ENCODE data around the gene FBH1. TPM values are rescaled to one million over a fixed set of nuclear protein-coding genes. Genes with fewer than 3 reads are reported as not detected.

Gene FBH1
- total and polyA plus RNA-seq, 2 experiments from 2014 or later = 62.5 to 90.8 TPM

DNA sequence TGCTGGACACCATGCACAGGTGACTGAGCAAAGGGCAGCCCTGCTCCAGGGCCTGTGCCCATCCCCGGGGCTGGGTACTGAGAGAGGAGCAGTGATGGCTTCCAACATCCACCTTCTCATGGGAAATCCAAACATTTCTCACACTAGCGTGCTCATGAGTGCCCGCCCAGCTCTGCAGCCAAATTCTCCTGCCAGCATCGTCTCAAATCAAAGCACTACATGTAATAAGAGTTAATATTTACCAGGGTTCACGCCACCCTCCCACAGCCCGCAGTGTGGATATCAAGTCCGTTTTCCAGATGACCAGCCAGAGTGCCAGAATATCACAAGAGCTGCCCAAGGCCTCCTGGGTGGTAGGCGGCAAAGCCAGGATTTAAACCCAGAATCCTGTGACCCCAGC lies 75.2 kb downstream of the FBH1 start:
- Histone ChIP-seq H3K4me3 (no peak overlapping the region), H2AFZ (no peak overlapping the region), H3K4me1 (ENCODE audit: insufficient read depth) (no peaks in the 10 kb centered on the region), H3K9me2 (ENCODE audit: insufficient read depth) (no peaks in the 10 kb centered on the region), H3K27ac (ENCODE audit: low read depth) (no peak overlapping the region), H3K27me3 (ENCODE audit: insufficient read depth) (no peaks in the 10 kb centered on the region), H3F3A (replicated peaks; ENCODE audit: low read depth) (no peaks in the 10 kb centered on the region), H3K4me2 (no peak overlapping the region), H3K79me2 (replicated peaks; ENCODE audit: insufficient read depth) (no peaks in the 10 kb centered on the region), H3K36me3 (ENCODE audit: insufficient read depth) (no peaks in the 10 kb centered on the region), H4K20me1 (replicated peaks; ENCODE audit: insufficient read depth) (no peaks in the 10 kb centered on the region)
- TF ChIP-seq ZNF114 (CRISPR knock-in tag; IDR thresholded peaks at IDR 0.05) (no peak), NANOG (IDR thresholded peaks at IDR 0.05; ENCODE audit: borderline replicate concordance) (no peak), POLR2AphosphoS5 (IDR thresholded peaks at IDR 0.05; ENCODE audit: low read depth) (no peak), EZH2phosphoT487 (IDR thresholded peaks at IDR 0.05; ENCODE audit: unreplicated experiment) (no peak)
- TF ChIP-seq, protein P1, sequence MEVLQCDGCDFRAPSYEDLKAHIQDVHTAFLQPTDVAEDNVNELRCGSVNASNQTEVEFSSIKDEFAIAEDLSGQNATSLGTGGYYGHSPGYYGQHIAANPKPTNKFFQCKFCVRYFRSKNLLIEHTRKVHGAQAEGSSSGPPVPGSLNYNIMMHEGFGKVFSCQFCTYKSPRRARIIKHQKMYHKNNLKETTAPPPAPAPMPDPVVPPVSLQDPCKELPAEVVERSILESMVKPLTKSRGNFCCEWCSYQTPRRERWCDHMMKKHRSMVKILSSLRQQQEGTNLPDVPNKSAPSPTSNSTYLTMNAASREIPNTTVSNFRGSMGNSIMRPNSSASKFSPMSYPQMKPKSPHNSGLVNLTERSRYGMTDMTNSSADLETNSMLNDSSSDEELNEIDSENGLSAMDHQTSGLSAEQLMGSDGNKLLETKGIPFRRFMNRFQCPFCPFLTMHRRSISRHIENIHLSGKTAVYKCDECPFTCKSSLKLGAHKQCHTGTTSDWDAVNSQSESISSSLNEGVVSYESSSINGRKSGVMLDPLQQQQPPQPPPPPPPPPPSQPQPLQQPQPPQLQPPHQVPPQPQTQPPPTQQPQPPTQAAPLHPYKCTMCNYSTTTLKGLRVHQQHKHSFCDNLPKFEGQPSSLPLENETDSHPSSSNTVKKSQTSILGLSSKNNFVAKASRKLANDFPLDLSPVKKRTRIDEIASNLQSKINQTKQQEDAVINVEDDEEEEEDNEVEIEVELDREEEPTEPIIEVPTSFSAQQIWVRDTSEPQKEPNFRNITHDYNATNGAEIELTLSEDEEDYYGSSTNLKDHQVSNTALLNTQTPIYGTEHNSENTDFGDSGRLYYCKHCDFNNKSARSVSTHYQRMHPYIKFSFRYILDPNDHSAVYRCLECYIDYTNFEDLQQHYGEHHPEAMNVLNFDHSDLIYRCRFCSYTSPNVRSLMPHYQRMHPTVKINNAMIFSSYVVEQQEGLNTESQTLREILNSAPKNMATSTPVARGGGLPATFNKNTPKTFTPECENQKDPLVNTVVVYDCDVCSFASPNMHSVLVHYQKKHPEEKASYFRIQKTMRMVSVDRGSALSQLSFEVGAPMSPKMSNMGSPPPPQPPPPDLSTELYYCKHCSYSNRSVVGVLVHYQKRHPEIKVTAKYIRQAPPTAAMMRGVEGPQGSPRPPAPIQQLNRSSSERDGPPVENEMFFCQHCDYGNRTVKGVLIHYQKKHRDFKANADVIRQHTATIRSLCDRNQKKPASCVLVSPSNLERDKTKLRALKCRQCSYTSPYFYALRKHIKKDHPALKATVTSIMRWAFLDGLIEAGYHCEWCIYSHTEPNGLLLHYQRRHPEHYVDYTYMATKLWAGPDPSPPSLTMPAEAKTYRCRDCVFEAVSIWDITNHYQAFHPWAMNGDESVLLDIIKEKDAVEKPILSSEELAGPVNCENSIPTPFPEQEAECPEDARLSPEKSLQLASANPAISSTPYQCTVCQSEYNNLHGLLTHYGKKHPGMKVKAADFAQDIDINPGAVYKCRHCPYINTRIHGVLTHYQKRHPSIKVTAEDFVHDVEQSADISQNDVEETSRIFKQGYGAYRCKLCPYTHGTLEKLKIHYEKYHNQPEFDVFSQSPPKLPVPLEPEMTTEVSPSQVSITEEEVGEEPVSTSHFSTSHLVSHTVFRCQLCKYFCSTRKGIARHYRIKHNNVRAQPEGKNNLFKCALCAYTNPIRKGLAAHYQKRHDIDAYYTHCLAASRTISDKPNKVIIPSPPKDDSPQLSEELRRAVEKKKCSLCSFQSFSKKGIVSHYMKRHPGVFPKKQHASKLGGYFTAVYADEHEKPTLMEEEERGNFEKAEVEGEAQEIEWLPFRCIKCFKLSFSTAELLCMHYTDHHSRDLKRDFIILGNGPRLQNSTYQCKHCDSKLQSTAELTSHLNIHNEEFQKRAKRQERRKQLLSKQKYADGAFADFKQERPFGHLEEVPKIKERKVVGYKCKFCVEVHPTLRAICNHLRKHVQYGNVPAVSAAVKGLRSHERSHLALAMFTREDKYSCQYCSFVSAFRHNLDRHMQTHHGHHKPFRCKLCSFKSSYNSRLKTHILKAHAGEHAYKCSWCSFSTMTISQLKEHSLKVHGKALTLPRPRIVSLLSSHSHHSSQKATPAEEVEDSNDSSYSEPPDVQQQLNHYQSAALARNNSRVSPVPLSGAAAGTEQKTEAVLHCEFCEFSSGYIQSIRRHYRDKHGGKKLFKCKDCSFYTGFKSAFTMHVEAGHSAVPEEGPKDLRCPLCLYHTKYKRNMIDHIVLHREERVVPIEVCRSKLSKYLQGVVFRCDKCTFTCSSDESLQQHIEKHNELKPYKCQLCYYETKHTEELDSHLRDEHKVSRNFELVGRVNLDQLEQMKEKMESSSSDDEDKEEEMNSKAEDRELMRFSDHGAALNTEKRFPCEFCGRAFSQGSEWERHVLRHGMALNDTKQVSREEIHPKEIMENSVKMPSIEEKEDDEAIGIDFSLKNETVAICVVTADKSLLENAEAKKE (CRISPR knock-in tag; IDR thresholded peaks at IDR 0.05) = no peak
- H3K9me3 Mint-ChIP-seq = no peaks in the 10 kb centered on the region
- no peak overlapping the region for H3K4me3 Mint-ChIP-seq
- peaks cover 8% of the 10 kb centered on the region for H3K27me3 Mint-ChIP-seq (ENCODE audit: insufficient read depth, low read depth, poor library complexity)
- H3K36me3 Mint-ChIP-seq (ENCODE audit: low read depth) = no peaks in the 10 kb centered on the region
- ATAC-seq = no peak
- DNase-seq (ENCODE audit: low spot score) = no peak
- H3K4me1 Mint-ChIP-seq = no peaks in the 10 kb centered on the region; the same call in 2 of the 3 replicates
- no peak overlapping the region for H3K27ac Mint-ChIP-seq

DNA sequence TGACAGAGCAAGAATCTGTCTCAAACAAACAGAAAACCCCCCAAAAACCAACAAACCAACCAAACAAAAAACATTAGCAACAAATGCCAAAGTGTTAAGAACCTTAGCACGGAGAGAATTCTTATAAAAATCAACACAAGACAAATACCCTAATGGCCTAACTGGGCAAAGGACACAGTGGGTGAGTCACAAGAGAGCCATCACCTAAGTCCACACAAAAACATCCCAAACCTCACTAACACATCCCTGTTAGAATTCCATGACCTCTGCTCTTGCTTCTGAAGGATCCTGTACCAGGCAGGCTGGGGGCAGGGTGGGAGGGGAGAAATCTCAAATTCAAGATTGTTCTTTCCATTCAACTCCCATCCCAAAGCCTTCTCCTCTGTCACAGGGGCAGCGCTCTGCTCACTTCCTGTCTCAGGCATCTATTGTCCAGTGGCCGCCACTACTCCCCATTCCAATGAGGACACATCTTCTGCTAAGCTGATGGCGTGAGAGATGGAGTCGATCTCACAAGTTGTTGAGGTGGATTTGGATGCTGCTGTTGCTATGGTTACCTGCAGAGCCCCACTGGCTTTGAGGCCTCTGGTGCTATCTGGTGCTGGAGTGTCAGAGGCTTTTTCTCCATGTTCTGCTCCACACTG lies 78.1 kb downstream of the FBH1 start:
- H3K36me3 Mint-ChIP-seq (ENCODE audit: low read depth) = no peaks in the 10 kb centered on the region
- H2AFZ ChIP-seq = no peak overlapping the region
- no peak for DNase-seq (ENCODE audit: low spot score)

More for the DNA sequence above, 78.1 kb downstream of the FBH1 start:
- Histone ChIP-seq H3K4me2 (no peak overlapping the region), H3K27me3 (ENCODE audit: insufficient read depth) (no peaks in the 10 kb centered on the region), H3K36me3 (ENCODE audit: insufficient read depth) (no peaks in the 10 kb centered on the region), H3K4me3 (no peak overlapping the region), H4K20me1 (replicated peaks; ENCODE audit: insufficient read depth) (no peaks in the 10 kb centered on the region), H3K27ac (ENCODE audit: low read depth) (no peak overlapping the region), H3K79me2 (replicated peaks; ENCODE audit: insufficient read depth) (no peaks in the 10 kb centered on the region), H3K4me1 (ENCODE audit: insufficient read depth) (no peaks in the 10 kb centered on the region), H3K9me2 (ENCODE audit: insufficient read depth) (no peaks in the 10 kb centered on the region), H3F3A (replicated peaks; ENCODE audit: low read depth) (no peaks in the 10 kb centered on the region)
- Mint-ChIP-seq H3K27me3 (ENCODE audit: insufficient read depth, low read depth, poor library complexity) (peaks cover 7% of the 10 kb centered on the region), H3K27ac (no peak overlapping the region), H3K4me1 (no peaks in the 10 kb centered on the region), H3K9me3 (no peaks in the 10 kb centered on the region), H3K4me3 (no peak overlapping the region)
- no peak for TF ChIP-seq CREB1 (CRISPR knock-in tag; IDR thresholded peaks at IDR 0.05; ENCODE audit: low read depth)
- no peak for TF ChIP-seq JUNB (IDR thresholded peaks at IDR 0.05; ENCODE audit: unreplicated experiment)
- no peak for TF ChIP-seq ZNF114 (CRISPR knock-in tag; IDR thresholded peaks at IDR 0.05)
- no peak for TF ChIP-seq EZH2 (IDR thresholded peaks at IDR 0.05; ENCODE audit: low read depth, unreplicated experiment)
- TF ChIP-seq ZNF331 (CRISPR knock-in tag; IDR thresholded peaks at IDR 0.05; ENCODE audit: low read depth) = no peak
- no peak for TF ChIP-seq STAT1 (IDR thresholded peaks at IDR 0.05; ENCODE audit: unreplicated experiment)
- no peak for ATAC-seq
